Stimulated activated CD4-positive, alpha-beta T cell treated with anti-CD3 and anti-CD28 coated beads, Interleukin-15, amount 100 ng/mL, for 24 hours (primary cell): ENCODE measurements around the gene ANKRD53.
"Not testable (repeated sequence)": the region's sequence is repeated elsewhere in the genome, so short reads cannot be mapped to it uniquely, and the experiment has no call there.

Experiments
- DNase-seq: peaks from one replicate; pipeline ENCODE4 v3.0.0-alpha.2; 2020

ANKRD53 gene

GRCh38 chr2:70992945-70993853, 14.8 kb downstream of the ANKRD53 start:
- DNase-seq: no peak

GRCh38 chr2:70994009-70994698, 15.7 kb downstream of the ANKRD53 start:
- peak; percentile 75 for DNase-seq

- peak; percentile 95 for DNase-seq
Observed at GRCh38 chr2:70994699-70995425, 16.4 kb downstream of the ANKRD53 start, which contains the start of gene TEX261. TSS of gene TEX261 (minus strand) at chr2:70994873. CDS start at chr2:70994757, 116 bp downstream.

GRCh38 chr2:70995426-70995729, 16.9 kb downstream of the ANKRD53 start:
- DNase-seq: peak; percentile 63

GRCh38 chr2:70998885-70999284, 20.5 kb downstream of the ANKRD53 start:
- DNase-seq: not testable (repeated sequence)

- no peak for DNase-seq
Observed at GRCh38 chr2:70999362-70999761, 20.9 kb downstream of the ANKRD53 start.

- DNase-seq: not testable (repeated sequence)
Observed at GRCh38 chr2:70999931-71000330, 21.5 kb downstream of the ANKRD53 start.

GRCh38 chr2:71000780-71001591, 22.6 kb downstream of the ANKRD53 start:
- peak; percentile 90 for DNase-seq

- DNase-seq: no peak
Observed at GRCh38 chr2:71001592-71001927, 23.1 kb downstream of the ANKRD53 start.

GRCh38 chr2:71001981-71002570, 23.6 kb downstream of the ANKRD53 start:
- DNase-seq: no peak

- no peak for DNase-seq
Observed at GRCh38 chr2:71003396-71003795, 25.0 kb downstream of the ANKRD53 start.

- DNase-seq: no peak
Observed at GRCh38 chr2:71003966-71004755, 25.7 kb downstream of the ANKRD53 start.

- no peak for DNase-seq
Observed at GRCh38 chr2:71004857-71005256, 26.4 kb downstream of the ANKRD53 start.

- no peak for DNase-seq
Observed at GRCh38 chr2:71005271-71006202, 27.1 kb downstream of the ANKRD53 start.

GRCh38 chr2:71006323-71006722, 27.9 kb downstream of the ANKRD53 start:
- no peak for DNase-seq

- no peak for DNase-seq
Observed at GRCh38 chr2:71006955-71007799, 28.7 kb downstream of the ANKRD53 start.

GRCh38 chr2:71008342-71008741, 29.9 kb downstream of the ANKRD53 start:
- DNase-seq: no peak

- not testable (repeated sequence) for DNase-seq
Observed at GRCh38 chr2:71011786-71012185, 33.4 kb downstream of the ANKRD53 start.

GRCh38 chr2:71018625-71019024, 40.2 kb downstream of the ANKRD53 start:
- no peak for DNase-seq
